IMR-90 (cell line): ENCODE results near the gene ENTPD1. TPM values are rescaled to one million over a fixed set of nuclear protein-coding genes. Genes with fewer than 3 reads are reported as not detected.
"Not testable (repeated sequence)": the region's sequence is repeated elsewhere in the genome, so short reads cannot be mapped to it uniquely, and the experiment has no call there.

ENCODE experiments used
- ATAC-seq: fragments of 200-7000 bp; cut with Tn5 transposase; 2 replicates; pipeline ENCODE4 v1.9.1; 2020; ENCODE audit warnings: low read depth, mild to moderate bottlenecking, moderate library complexity
- BruUV-seq: library from RNA; stranded (reverse); fragments of 400-500 nt; replicated peaks from 2 replicates; lab custom pipeline; 2021; lab: Mats Ljungman, UMichigan
- CTCF ChIA-PET: fragments of 300-600 bp; formaldehyde crosslinking; extraction: SDS; loops from one replicate; lab custom pipeline; 2021; ENCODE audit warnings: antibody characterized with exemption; lab: Yijun Ruan, JAX
- POLR2A ChIA-PET: fragments of 300-600 bp; sonication (Branson Sonifier 250); formaldehyde crosslinking; loops from one replicate; lab custom pipeline; 2022; ENCODE audit warnings: antibody characterized with exemption; ENCODE audit not compliant: unreplicated experiment; lab: Charles Lee
- DNase-seq: peaks from one replicate; pipeline ENCODE4 v3.0.0; 2013
- H2AFZ ChIP-seq: replicated peaks from 2 replicates; pipeline ENCODE3; 2013; ENCODE audit warnings: low read length, mild to moderate bottlenecking; ENCODE audit not compliant: poor library complexity
- H2AK5ac ChIP-seq: 2 replicates; pipeline ENCODE4 v1.6.1; 2013; ENCODE audit warnings: low read depth, low read length, inconsistent platforms
- H2AK9ac ChIP-seq: replicated peaks from 2 replicates; pipeline ENCODE3; 2013; ENCODE audit warnings: mild to moderate bottlenecking, low read depth, low read length, moderate library complexity; ENCODE audit not compliant: poor library complexity
- H2BK120ac ChIP-seq: 2 replicates; pipeline ENCODE4 v1.6.1; 2013; ENCODE audit warnings: low read depth, low read length, inconsistent platforms
- H2BK15ac ChIP-seq: 3 replicates; pipeline ENCODE4 v1.6.1; 2013; ENCODE audit warnings: low read depth, low read length, inconsistent platforms
- H2BK20ac ChIP-seq: 2 replicates; pipeline ENCODE4 v1.6.1; 2013; ENCODE audit warnings: low read depth, mild to moderate bottlenecking, inconsistent platforms, low read length, moderate library complexity
- H2BK5ac ChIP-seq: 2 replicates; pipeline ENCODE4 v1.6.1; 2013; ENCODE audit warnings: mild to moderate bottlenecking, low read depth, low read length, inconsistent platforms; ENCODE audit not compliant: poor library complexity, severe bottlenecking
- H3K14ac ChIP-seq: replicated peaks from 2 replicates; pipeline ENCODE4 v1.6.1; 2013; ENCODE audit warnings: low read depth, low read length, inconsistent platforms
- H3K18ac ChIP-seq: 2 replicates; pipeline ENCODE4 v1.6.1; 2013; ENCODE audit warnings: low read depth, low read length, control low read depth
- H3K23ac ChIP-seq: 2 replicates; pipeline ENCODE4 v1.6.1; 2013; ENCODE audit warnings: low read depth, low read length, inconsistent platforms
- H3K27ac ChIP-seq: 2 replicates; pipeline ENCODE4 v1.5.1; 2013; ENCODE audit warnings: mild to moderate bottlenecking, control low read depth, low read length; ENCODE audit not compliant: insufficient read depth
- H3K27me3 ChIP-seq: 2 replicates; pipeline ENCODE4 v1.6.1; 2013; ENCODE audit warnings: low read length; ENCODE audit not compliant: control insufficient read depth, insufficient read depth
- H3K36me3 ChIP-seq: 2 replicates; pipeline ENCODE4 v1.6.1; 2013; ENCODE audit warnings: low read length, mixed read lengths; ENCODE audit not compliant: control insufficient read depth, insufficient read depth
- H3K4ac ChIP-seq: 2 replicates; pipeline ENCODE4 v1.6.1; 2013; ENCODE audit warnings: low read depth, low read length, inconsistent platforms
- H3K4me1 ChIP-seq: 2 replicates; pipeline ENCODE4 v1.6.1; 2013; ENCODE audit warnings: low read length, mixed read lengths; ENCODE audit not compliant: control insufficient read depth, insufficient read depth
- H3K4me2 ChIP-seq: 2 replicates; pipeline ENCODE4 v1.6.1; 2013; ENCODE audit warnings: low read depth, mild to moderate bottlenecking, control low read depth, low read length, moderate library complexity
- H3K4me3 ChIP-seq: 2 replicates; pipeline ENCODE4 v1.5.1; 2013; ENCODE audit warnings: low read depth, mild to moderate bottlenecking, control low read depth, low read length, moderate library complexity; ENCODE audit not compliant: insufficient read depth
- H3K56ac ChIP-seq: 2 replicates; pipeline ENCODE4 v1.6.1; 2013; ENCODE audit warnings: low read length, inconsistent platforms; ENCODE audit not compliant: insufficient read depth; ENCODE audit errors: extremely low read depth
- H3K79me1 ChIP-seq, 2 experiments: 2 replicates each; pipeline ENCODE4 v1.6.1; 2013; ENCODE audit warnings: low read length in 2 of 2, inconsistent platforms in 1 of 2, low read depth in 1 of 2
- H3K9ac ChIP-seq: 2 replicates; pipeline ENCODE4 v1.6.1; 2013; ENCODE audit warnings: low read depth, low read length, control low read depth
- H3K9me1 ChIP-seq: 2 replicates; pipeline ENCODE4 v1.6.1; 2013; ENCODE audit warnings: low read length, inconsistent platforms; ENCODE audit not compliant: insufficient read depth
- H3K9me3 ChIP-seq: 2 replicates; pipeline ENCODE4 v1.6.1; 2013; ENCODE audit warnings: low read length; ENCODE audit not compliant: control insufficient read depth, insufficient read depth
- H4K20me1 ChIP-seq: 2 replicates; pipeline ENCODE4 v1.6.1; 2013; ENCODE audit warnings: low read length, inconsistent platforms; ENCODE audit not compliant: insufficient read depth
- H4K5ac ChIP-seq: 2 replicates; pipeline ENCODE4 v1.6.1; 2013; ENCODE audit warnings: mild to moderate bottlenecking, low read depth, low read length, control low read depth
- H4K8ac ChIP-seq, 2 experiments: 2 replicates each; pipeline ENCODE4 v1.6.1; 2013; ENCODE audit warnings: low read depth in 2 of 2, low read length in 2 of 2, control low read depth in 1 of 2, inconsistent platforms in 1 of 2
- H4K91ac ChIP-seq: 2 replicates; pipeline ENCODE4 v1.6.1; 2013; ENCODE audit warnings: low read depth, low read length, inconsistent platforms; ENCODE audit not compliant: insufficient read depth
- WGBS, 2 experiments: methylation state at CpG; one replicate each; pipeline versions ENCODE4 v1.1.5 to v1.1.7; 2013; ENCODE audit warnings: missing lambda C conversion rate in 2 of 2; ENCODE audit not compliant: insufficient read length in 1 of 2; ENCODE audit errors: extremely low coverage in 2 of 2; 5-methylcytosine and 5-hydroxymethylcytosine counted together
- dilution Hi-C: fragments of 300-500 bp; cut with HindIII; formaldehyde crosslinking; loops from one replicate; pipeline ENCODE4 v1.14.3; 2018; ENCODE audit warnings: low sequenced_read_pairs; ENCODE audit not compliant: unreplicated experiment
- in situ Hi-C: fragments of 300-500 bp; cut with MboI; formaldehyde crosslinking; loops from 3 replicates; pipeline ENCODE4 v1.14.3; 2019; ENCODE audit warnings: low sequenced_read_pairs, inconsistent platforms, mixed read lengths
- intact Hi-C: fragments of 100-400 bp; cut with micrococcal nuclease; formaldehyde crosslinking; loops from 2 replicates; pipeline ENCODE4 v1.10.0; 2022
- polyA plus RNA-seq, 3 experiments: library from polyadenylated mRNA; depleted of rRNA; stranded (reverse); fragments of >200 nt; gene quantifications; 2 replicates each; pipeline ENCODE4 v1.2.3, GENCODE V29; 2012; ENCODE audit warnings: low replicate concordance in 1 of 3
- total RNA-seq: library from RNA; depleted of rRNA; stranded (reverse); fragments of >200 nt; gene quantifications from 2 replicates; pipeline ENCODE4 v1.2.3, GENCODE V29; 2012

The ENTPD1 gene
- total and polyA plus RNA-seq, 2 of the 4 experiments (the other 2 are of a cell fraction) = under 0.01 TPM; not detected in 1

DNA sequence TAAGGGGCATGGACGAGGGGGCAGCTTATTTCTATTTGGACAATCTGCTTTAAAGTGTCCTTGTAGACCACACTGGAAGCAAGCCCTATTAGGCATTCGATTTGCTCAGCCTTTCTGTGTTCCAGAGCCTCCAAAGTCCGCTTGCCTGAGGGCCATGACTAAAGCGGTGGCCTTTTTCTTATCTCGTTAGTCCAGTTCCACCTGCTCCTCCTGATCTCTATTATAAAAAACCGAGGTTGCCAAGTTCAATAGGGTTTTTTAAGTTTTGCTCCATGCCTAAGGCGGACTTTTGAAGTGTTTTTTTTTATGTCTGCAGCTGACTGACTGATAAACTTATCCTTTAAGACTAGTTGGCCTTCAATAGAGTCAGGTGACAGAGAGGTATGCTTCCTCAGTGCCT lies 35.2 kb upstream of the ENTPD1 start:
- in situ Hi-C loops, dilution Hi-C loops: not testable (repeated sequence)
- no CpG with 5 or more reads among the region's 7 CpGs for WGBS, 2 experiments

DNA sequence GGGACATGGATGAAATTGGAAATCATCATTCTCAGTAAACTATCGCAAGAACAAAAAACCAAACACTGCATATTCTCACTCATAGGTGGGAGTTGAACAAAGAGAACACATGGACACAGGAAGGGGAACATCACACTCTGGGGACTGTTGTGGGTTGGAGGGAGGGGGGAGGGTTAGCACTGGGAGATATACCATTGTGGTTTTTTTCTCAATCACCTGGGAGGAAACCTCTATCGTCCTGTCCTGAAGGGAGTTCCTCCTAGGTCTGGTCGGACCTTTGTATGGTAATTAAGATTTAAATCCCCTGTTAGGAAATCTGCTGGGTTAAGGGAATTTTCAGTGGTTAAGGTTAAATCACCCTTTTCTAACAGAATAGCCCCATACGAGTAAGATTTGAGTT lies 33.5 kb upstream of the ENTPD1 start:
- H3K4me2 ChIP-seq, H2AK5ac ChIP-seq, H3K23ac ChIP-seq, H3K9me3 ChIP-seq, H3K36me3 ChIP-seq, DNase-seq, H4K8ac ChIP-seq, H3K4me3 ChIP-seq, H2AK9ac ChIP-seq, BruUV-seq, CTCF ChIA-PET, H2BK15ac ChIP-seq, POLR2A ChIA-PET, H3K4ac ChIP-seq, H3K56ac ChIP-seq, H3K4me1 ChIP-seq, H3K9ac ChIP-seq, H2BK5ac ChIP-seq, dilution Hi-C loops, H3K79me1 ChIP-seq, H2BK20ac ChIP-seq, H3K27ac ChIP-seq, ATAC-seq, H3K14ac ChIP-seq, H3K27me3 ChIP-seq, H4K91ac ChIP-seq, H3K9me1 ChIP-seq, intact Hi-C loops, H4K5ac ChIP-seq, H2AFZ ChIP-seq, H3K18ac ChIP-seq, in situ Hi-C loops, H4K20me1 ChIP-seq, H2BK120ac ChIP-seq: not testable (repeated sequence)
- no CpG with 5 or more reads among the region's 4 CpGs for WGBS, 2 experiments

More for the DNA sequence above, 35.2 kb upstream of the ENTPD1 start:
- H4K8ac ChIP-seq, ATAC-seq, H3K36me3 ChIP-seq, H3K4me1 ChIP-seq, H3K4ac ChIP-seq, H3K79me1 ChIP-seq, H2AFZ ChIP-seq, BruUV-seq, POLR2A ChIA-PET, H4K20me1 ChIP-seq, H4K91ac ChIP-seq, H2AK9ac ChIP-seq, H2BK120ac ChIP-seq, H3K27ac ChIP-seq, H2BK20ac ChIP-seq, H3K18ac ChIP-seq, H3K4me3 ChIP-seq, H3K9me1 ChIP-seq, CTCF ChIA-PET, H3K9me3 ChIP-seq, H3K27me3 ChIP-seq, H2BK5ac ChIP-seq, H4K5ac ChIP-seq, H3K14ac ChIP-seq, H3K23ac ChIP-seq, H2AK5ac ChIP-seq, H3K56ac ChIP-seq, H3K4me2 ChIP-seq, H2BK15ac ChIP-seq, H3K9ac ChIP-seq, intact Hi-C loops, DNase-seq: not testable (repeated sequence)
